Measurements from ENCODE around the gene FBF1.

FBF1 gene

GRCh38 chr17:75945211-75945610 lies 4.4 kb upstream of the FBF1 start:
- no peak for DNase-seq

GRCh38 chr17:75943491-75943890 lies 2.6 kb upstream of the FBF1 start:
- DNase-seq: no peak

- DNase-seq: no peak
Measured at GRCh38 chr17:75942473-75942872, 1.6 kb upstream of the FBF1 start.

GRCh38 chr17:75941442-75941819 lies 589 bp upstream of the FBF1 start:
- no peak for DNase-seq

- DNase-seq: no peak
Measured at GRCh38 chr17:75937652-75938051, 3.2 kb downstream of the FBF1 start.

- DNase-seq: no peak
Measured at GRCh38 chr17:75933808-75934207, 7.0 kb downstream of the FBF1 start.

GRCh38 chr17:75932852-75933251 lies 8.0 kb downstream of the FBF1 start:
- DNase-seq: no peak

GRCh38 chr17:75931062-75931461 lies 9.8 kb downstream of the FBF1 start:
- no peak for DNase-seq

- peak; percentile 34 to 70 for DNase-seq
Measured at GRCh38 chr17:75927286-75927922, 13.4 kb downstream of the FBF1 start.

GRCh38 chr17:75926456-75926855 lies 14.4 kb downstream of the FBF1 start:
- no peak for DNase-seq

- DNase-seq: no peak
Measured at GRCh38 chr17:75925912-75926311, 14.9 kb downstream of the FBF1 start.

GRCh38 chr17:75925103-75925502 lies 15.7 kb downstream of the FBF1 start:
- DNase-seq: no peak

- DNase-seq: no peak
Measured at GRCh38 chr17:75922963-75923874, 17.6 kb downstream of the FBF1 start.

GRCh38 chr17:75922173-75922961 lies 18.5 kb downstream of the FBF1 start:
- no peak for DNase-seq

- DNase-seq: no peak
Measured at GRCh38 chr17:75921596-75921995, 19.2 kb downstream of the FBF1 start.

GRCh38 chr17:75920045-75920560 lies 20.7 kb downstream of the FBF1 start:
- DNase-seq: no peak

- DNase-seq: no peak
Measured at GRCh38 chr17:75919611-75920010, 21.2 kb downstream of the FBF1 start.

GRCh38 chr17:75917917-75918445 lies 22.9 kb downstream of the FBF1 start:
- DNase-seq: no peak

- peak in 1 of 2 experiments; percentile 25 for DNase-seq
Measured at GRCh38 chr17:75917141-75917916, 23.5 kb downstream of the FBF1 start.

GRCh38 chr17:75915268-75915667 lies 25.6 kb downstream of the FBF1 start:
- peak; percentile 31 to 50 for DNase-seq

GRCh38 chr17:75914643-75915267 lies 26.1 kb downstream of the FBF1 start:
- peak; percentile 69 to 82 for DNase-seq
